K562 (cell line): ENCODE results near the gene ZNF835. TPM values are rescaled to one million over a fixed set of nuclear protein-coding genes. Genes with fewer than 3 reads are reported as not detected.
A peak's percentile ranks its signal among the peaks of the same experiment; 100 is the strongest.

Experiments used
- ATAC-seq: fragments of 200-7000 bp; cut with Tn5 transposase; 3 replicates; pipeline ENCODE4 v1.9.1; 2020; ENCODE audit warnings: moderate library complexity
- BruUV-seq: library from RNA; stranded (reverse); fragments of 400-500 nt; replicated peaks from 2 replicates; lab custom pipeline; 2021; lab: Mats Ljungman, UMichigan
- CTCF ChIA-PET: fragments of 300-600 bp; formaldehyde crosslinking; extraction: SDS; loops from one replicate; lab custom pipeline; 2021; ENCODE audit warnings: low intra/inter-chr PET ratio; lab: Yijun Ruan, JAX
- POLR2A ChIA-PET: fragments of 300-600, 350-650 bp; sonication (Branson Sonifier 250); formaldehyde crosslinking; extraction: SDS; loops from one replicate; lab custom pipeline; 2021; ENCODE audit warnings: antibody characterized with exemption, inconsistent platforms; lab: Yijun Ruan, JAX
- DNase-seq, 4 experiments: peaks; one replicate each; pipeline versions ENCODE4 v3.0.0 to v3.0.0-alpha.2; 2011 to 2018; ENCODE audit warnings: low spot score in 3 of 4, mixed read lengths in 3 of 4; ENCODE audit errors: extremely low read depth in 1 of 4
- FAIRE-seq: peaks from 2 replicates; lab custom pipeline; 2011; peaks lifted over from hg19 to GRCh38; lab: Jason Lieb, UNC
- H2AFZ ChIP-seq: 2 replicates; pipeline ENCODE4 v1.6.0; 2011; ENCODE audit warnings: low read depth, low read length, control low read depth, inconsistent platforms
- H3K27ac ChIP-seq: fragments of 200-600 bp; 3 replicates; pipeline ENCODE4 v1.8.0; 2011; ENCODE audit warnings: low read depth, mild to moderate bottlenecking, control low read depth, inconsistent platforms, low read length, moderate library complexity, mixed read lengths; ENCODE audit errors: extremely low read depth
- H3K27me3 ChIP-seq, 2 experiments: fragments of 300-600 bp in 1 of 2; 2 replicates in 1 of 2; 3 replicates in 1 of 2; pipeline versions ENCODE4 v1.6.0 to v1.8.0; 2011; ENCODE audit warnings: inconsistent platforms in 2 of 2, low read length in 2 of 2, mild to moderate bottlenecking in 1 of 2, mixed read lengths in 1 of 2, moderate library complexity in 1 of 2; ENCODE audit not compliant: control insufficient read depth in 2 of 2, insufficient read depth in 2 of 2
- H3K36me3 ChIP-seq: fragments of 300-600 bp; 3 replicates; pipeline ENCODE4 v1.8.0; 2011; ENCODE audit warnings: mild to moderate bottlenecking, low read length, inconsistent platforms; ENCODE audit not compliant: control insufficient read depth, insufficient read depth
- H3K4me1 ChIP-seq, 2 experiments: fragments of 200-600 bp in 1 of 2; replicated peaks in 1 of 2; 2 replicates in 1 of 2; 3 replicates in 1 of 2; pipeline versions ENCODE4 v1.5.1 to v1.8.0; 2011; ENCODE audit warnings: inconsistent platforms in 2 of 2, low read length in 2 of 2, mild to moderate bottlenecking in 1 of 2, mixed read lengths in 1 of 2, moderate library complexity in 1 of 2; ENCODE audit not compliant: control insufficient read depth in 2 of 2, insufficient read depth in 2 of 2
- H3K4me2 ChIP-seq: 2 replicates; pipeline ENCODE4 v1.6.1; 2011; ENCODE audit warnings: low read length, control low read depth, inconsistent platforms, mixed read lengths; ENCODE audit not compliant: insufficient read depth
- H3K4me3 ChIP-seq: fragments of 200-600 bp; sonication (generic), shearing (Covaris generic); 2 replicates; pipeline ENCODE4 v1.5.1; 2016; ENCODE audit warnings: control low read depth, inconsistent platforms
- H3K79me2 ChIP-seq: fragments of 200-600 bp; 3 replicates; pipeline ENCODE4 v1.8.0; 2011; ENCODE audit warnings: low read length, inconsistent platforms; ENCODE audit not compliant: control insufficient read depth, insufficient read depth
- H3K9ac ChIP-seq, 2 experiments: 2 replicates each; pipeline versions ENCODE4 v1.6.0 to v1.6.1; 2011; ENCODE audit warnings: low read depth in 2 of 2, low read length in 2 of 2, control low read depth in 1 of 2, inconsistent platforms in 1 of 2, mild to moderate bottlenecking in 1 of 2, mixed read lengths in 1 of 2; ENCODE audit not compliant: insufficient read depth in 1 of 2
- H3K9me1 ChIP-seq: one replicate; pipeline ENCODE4 v1.6.0; 2011; ENCODE audit warnings: inconsistent platforms, mild to moderate bottlenecking, low read length, moderate library complexity; ENCODE audit not compliant: control insufficient read depth, insufficient read depth
- H3K9me3 ChIP-seq: replicated peaks from 2 replicates; pipeline ENCODE4 v1.5.1; 2011; ENCODE audit warnings: low read depth, low read length, inconsistent platforms; ENCODE audit not compliant: control insufficient read depth, insufficient read depth
- H4K20me1 ChIP-seq: replicated peaks from 2 replicates; pipeline ENCODE4 v1.6.1; 2011; ENCODE audit warnings: low read length, inconsistent platforms, mixed read lengths; ENCODE audit not compliant: control insufficient read depth, insufficient read depth
- CBX2 ChIP-seq: fragments of 200-600 bp; sonication (generic); IDR thresholded peaks from one replicate; pipeline ENCODE4 v1.6.1; 2012; ENCODE audit warnings: mild to moderate bottlenecking, low read length, inconsistent platforms; ENCODE audit not compliant: insufficient read depth, poor library complexity, severe bottlenecking
- DLX4 ChIP-seq: fragments of 250-450 bp; sonication (Bioruptor Pico); IDR thresholded peaks from 2 replicates; pipeline ENCODE4 v1.6.1; 2021; ENCODE audit warnings: mild to moderate bottlenecking
- REST ChIP-seq, 2 experiments: fragments of 450-650 bp; formaldehyde crosslinking in 1 of 2; IDR thresholded peaks; 2 replicates each; pipeline versions ENCODE4 v1.4.0 to v1.6.1; 2014 to 2020; ENCODE audit warnings: mild to moderate bottlenecking in 2 of 2, borderline replicate concordance in 1 of 2, low read depth in 1 of 2
- WGBS: fragments of 100-300 bp; shearing (Covaris generic); methylation state at CpG from one replicate; pipeline ENCODE4 v1.1.6; 2016; ENCODE audit warnings: low coverage, mixed read lengths; ENCODE audit not compliant: insufficient coverage; ENCODE audit errors: missing lambda C conversion rate; 5-methylcytosine and 5-hydroxymethylcytosine counted together
- in situ Hi-C: fragments of 300-500 bp; cut with MboI; formaldehyde crosslinking; loops from 4 replicates; pipeline ENCODE4 v1.15.0; 2018; ENCODE audit warnings: inconsistent platforms, mixed read lengths
- intact Hi-C: fragments of 100-400 bp; cut with micrococcal nuclease; formaldehyde crosslinking; loops from 2 replicates; pipeline ENCODE4 v1.14.2; 2022
- polyA plus RNA-seq, 8 experiments: library from polyadenylated mRNA; depleted of rRNA in 4 of 8; stranded (reverse) in 5 of 8; unstranded in 3 of 8; fragments of >200 nt; fragmentation: Nextera tagmentation in 2 of 8; fragmentation: Illumina TruSeq in 1 of 8; extraction: Ambion mirVana in 2 of 8; extraction: Trizol in 1 of 8; gene quantifications; 2 replicates each; pipeline versions ENCODE4 v1.2.1 to v1.2.3, GENCODE V29; 2011 to 2014; ENCODE audit warnings: inconsistent platforms in 1 of 8, missing spikeins in 1 of 8
- total RNA-seq, 7 experiments: library from RNA; depleted of rRNA in 6 of 7; stranded (reverse); fragments of >200 nt in 6 of 7; fragmentation: Illumina TruSeq in 2 of 7; extraction: Trizol in 2 of 7; gene quantifications; 2 replicates each; pipeline versions ENCODE4 v1.2.1 to v1.2.3, GENCODE V29; 2011 to 2021; ENCODE audit warnings: low replicate concordance in 1 of 7

The ZNF835 gene
- total and polyA plus RNA-seq, 9 of the 15 experiments (the other 6 are each of a cell fraction or from before 2014, with no cell fraction given): not detected

- Histone ChIP-seq H3K79me2 (no peaks in the 10 kb centered on the region), H3K9ac (no peak overlapping the region), H2AFZ (no peak overlapping the region), H3K4me3 (no peak overlapping the region), H3K27me3 (no peaks in the 10 kb centered on the region), H3K4me2 (no peak overlapping the region), H3K4me1 (no peaks in the 10 kb centered on the region), H4K20me1 (no peaks in the 10 kb centered on the region), H3K9me1 (no peaks in the 10 kb centered on the region), H3K9me3 (no peaks in the 10 kb centered on the region), H3K27ac (no peak overlapping the region), H3K36me3 (no peaks in the 10 kb centered on the region)
- no peak for FAIRE-seq
- ChIA-PET POLR2A (no interaction called here), CTCF (no interaction called here)
- WGBS: 0% methylated on average over 3 of the region's 3 CpGs
- no peak for TF ChIP-seq CBX2
- ATAC-seq: no peak
- intact Hi-C loops: no loop called here
- no TSS peak for BruUV-seq
- in situ Hi-C loops: no loop called here
- no peak for DNase-seq
Measured at GRCh38 chr19:56707821-56708220, 36.3 kb upstream of the ZNF835 start.

GRCh38 chr19:56705939-56706338 is 34.4 kb upstream of the ZNF835 start:
- no peak for FAIRE-seq
- no TSS peak for BruUV-seq

More at GRCh38 chr19:56705939-56706338, 34.4 kb upstream of the ZNF835 start:
- intact Hi-C loops: no loop called here
- Histone ChIP-seq H3K27me3 (no peaks in the 10 kb centered on the region), H2AFZ (no peak overlapping the region), H3K36me3 (no peaks in the 10 kb centered on the region), H3K9me3 (no peaks in the 10 kb centered on the region), H3K9ac (no peak overlapping the region), H3K4me2 (no peak overlapping the region), H3K27ac (no peak overlapping the region), H3K9me1 (no peaks in the 10 kb centered on the region), H3K4me1 (no peaks in the 10 kb centered on the region), H4K20me1 (no peaks in the 10 kb centered on the region), H3K4me3 (no peak overlapping the region), H3K79me2 (no peaks in the 10 kb centered on the region)
- ChIA-PET CTCF (no interaction called here), POLR2A (no interaction called here)
- in situ Hi-C loops: no loop called here
- 20% methylated on average over 1 of the region's 1 CpG for WGBS
- TF ChIP-seq DLX4 (CRISPR knock-in tag): no peak
- TF ChIP-seq REST (IDR thresholded peaks at IDR 0.05; ENCODE audit: borderline replicate concordance): peak; percentile 89
- TF ChIP-seq REST (CRISPR knock-in tag; IDR thresholded peaks at IDR 0.05; ENCODE audit: low read depth): peak; percentile 81
- ATAC-seq: no peak
- DNase-seq: peak in 1 of 4 experiments; percentile 18
